GM15510 (cell line): ENCODE measurements around the gene ZNF669.

ENCODE experiments used
- POLR2A ChIP-seq: IDR thresholded peaks from 3 replicates; pipeline ENCODE4 v1.6.1; 2011; ENCODE audit warnings: borderline replicate concordance; ENCODE audit not compliant: insufficient read length; ENCODE audit errors: extremely low read depth

Gene ZNF669

GRCh38 chr1:247111700-247112478 is 7.7 kb upstream of the ZNF669 start:
- no peak for TF ChIP-seq POLR2A

DNA sequence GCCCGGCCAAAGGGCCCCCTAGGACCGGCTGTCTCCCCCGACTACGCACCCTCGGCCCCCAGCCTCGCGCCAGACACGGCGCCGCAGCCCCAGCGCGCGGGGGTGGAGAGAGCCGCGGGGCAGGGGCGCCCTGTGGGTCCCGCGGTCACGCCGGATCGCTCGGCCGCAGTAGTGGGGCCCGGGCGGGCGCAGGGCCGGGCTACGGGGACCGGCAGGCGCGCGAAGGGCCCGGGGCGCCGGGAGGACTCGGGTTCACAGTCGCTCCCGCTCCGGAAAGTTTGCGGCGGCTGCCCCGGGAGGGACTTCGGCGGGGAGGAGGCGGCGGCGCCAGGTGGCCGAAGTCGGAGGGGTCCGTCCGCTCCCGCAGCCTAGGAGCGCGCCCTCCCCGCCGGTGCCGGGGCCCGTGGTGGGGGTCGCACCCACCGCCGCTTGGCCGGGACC is 7.1 kb upstream of the ZNF669 start:
- TF ChIP-seq POLR2A = no peak

GRCh38 chr1:247110627-247111258 is 6.6 kb upstream of the ZNF669 start:
- no peak for TF ChIP-seq POLR2A

GRCh38 chr1:247107694-247108093 is 3.5 kb upstream of the ZNF669 start:
- no peak for TF ChIP-seq POLR2A

GRCh38 chr1:247105966-247106365 is 1.8 kb upstream of the ZNF669 start:
- TF ChIP-seq POLR2A = no peak

- TF ChIP-seq POLR2A = no peak
These were observed 809 bp upstream of the ZNF669 start for GRCh38 chr1:247104965-247105364.

DNA sequence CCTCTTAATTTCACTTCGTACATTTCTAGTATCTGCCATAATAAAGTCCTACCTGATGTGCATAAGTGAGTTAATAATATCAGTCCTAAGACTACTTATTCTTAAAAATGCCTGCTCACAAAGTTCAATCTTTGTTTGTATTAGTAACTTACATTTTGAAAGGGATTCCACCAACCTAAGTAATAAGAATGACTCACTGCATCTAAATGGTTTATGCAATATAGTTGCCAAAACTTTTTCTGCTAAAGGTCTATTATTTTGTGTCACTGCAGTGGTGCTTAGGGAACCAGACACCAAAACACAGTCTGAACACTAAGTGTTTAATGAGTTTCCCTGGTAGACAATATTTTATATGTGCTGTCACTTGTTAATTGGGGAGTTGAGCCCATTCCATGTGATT is 1.8 kb downstream of the ZNF669 start:
- no peak for TF ChIP-seq POLR2A

GRCh38 chr1:247100676-247101279 is 3.4 kb downstream of the ZNF669 start:
- no peak for TF ChIP-seq POLR2A

DNA sequence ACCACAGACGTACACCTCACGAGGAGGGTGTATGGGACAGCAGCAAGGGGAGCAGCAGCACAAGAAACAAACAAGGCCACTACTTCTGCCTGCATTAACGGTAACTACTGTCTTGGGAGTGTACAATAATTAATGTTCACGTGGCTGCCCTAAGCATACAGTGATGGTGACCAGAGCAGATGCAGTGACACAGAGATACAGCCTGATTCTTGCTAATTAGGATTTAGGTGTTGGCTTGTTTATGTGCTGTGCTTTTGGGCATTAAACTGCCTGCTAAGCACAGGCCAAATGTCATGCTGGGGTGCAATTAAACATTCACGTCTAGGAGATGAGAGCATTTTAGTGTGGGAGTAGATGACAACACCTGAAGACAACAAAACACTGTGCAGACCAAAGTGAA is 7.2 kb downstream of the ZNF669 start:
- TF ChIP-seq POLR2A = no peak

- no peak for TF ChIP-seq POLR2A
These were observed 7.6 kb downstream of the ZNF669 start for GRCh38 chr1:247096544-247096943.

- TF ChIP-seq POLR2A = no peak
These were observed 8.0 kb downstream of the ZNF669 start for GRCh38 chr1:247096112-247096511.

DNA sequence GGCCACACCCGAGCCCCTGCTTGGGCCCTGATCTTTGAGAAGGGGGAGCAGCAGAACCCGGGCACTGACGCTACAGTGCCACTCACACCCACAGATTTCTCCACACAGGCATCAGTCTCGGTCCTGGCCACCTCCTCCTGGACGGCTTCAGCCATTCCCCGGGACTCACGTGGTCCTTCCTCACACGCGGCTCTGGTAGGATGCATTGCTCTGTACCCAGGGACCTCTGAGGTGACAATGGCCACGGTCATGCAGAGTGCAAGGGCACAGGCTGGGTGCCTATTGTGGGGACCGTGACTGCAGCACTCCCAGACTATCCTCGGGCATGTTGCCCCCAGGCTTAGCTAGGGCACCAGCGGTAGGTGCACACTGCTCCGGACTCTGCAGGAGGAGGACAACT is 13.7 kb downstream of the ZNF669 start:
- no peak for TF ChIP-seq POLR2A

DNA sequence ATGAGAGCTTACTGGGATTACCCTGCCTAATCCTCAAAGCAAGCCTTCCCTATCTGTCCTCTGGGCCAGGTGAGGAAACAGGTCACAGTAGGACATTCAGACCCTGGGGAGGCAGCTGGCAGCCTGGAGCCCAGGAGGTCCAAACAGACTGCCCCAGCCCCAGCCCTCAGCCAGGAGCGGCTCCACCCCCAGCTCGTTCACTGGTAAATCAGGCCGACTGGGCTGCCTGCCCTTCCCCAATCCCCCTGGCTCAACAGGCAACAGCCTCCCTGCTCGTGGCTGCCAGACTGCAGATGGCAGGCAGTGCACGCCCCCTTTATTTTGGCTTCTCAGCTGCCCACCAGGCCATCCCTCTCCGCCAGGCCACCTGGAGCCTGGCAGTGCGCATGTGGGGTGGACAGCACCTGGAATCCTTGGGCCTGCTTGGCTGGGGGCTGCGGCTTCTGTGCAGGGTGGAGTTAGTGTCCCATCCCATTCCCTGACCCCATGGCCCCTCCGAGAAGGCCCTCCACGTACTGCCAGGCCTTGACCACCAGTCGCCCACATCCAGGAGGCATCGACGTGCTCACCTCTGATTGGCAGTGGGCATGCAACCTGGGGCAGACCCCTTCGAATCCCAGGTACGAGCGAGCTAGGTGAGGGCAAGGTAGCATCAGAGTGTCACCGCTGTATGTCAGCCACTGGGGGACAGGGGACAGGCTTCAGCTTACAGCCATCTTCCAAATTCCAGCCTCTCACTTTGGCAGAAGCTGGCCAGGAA is 14.4 kb downstream of the ZNF669 start:
- no peak for TF ChIP-seq POLR2A

DNA sequence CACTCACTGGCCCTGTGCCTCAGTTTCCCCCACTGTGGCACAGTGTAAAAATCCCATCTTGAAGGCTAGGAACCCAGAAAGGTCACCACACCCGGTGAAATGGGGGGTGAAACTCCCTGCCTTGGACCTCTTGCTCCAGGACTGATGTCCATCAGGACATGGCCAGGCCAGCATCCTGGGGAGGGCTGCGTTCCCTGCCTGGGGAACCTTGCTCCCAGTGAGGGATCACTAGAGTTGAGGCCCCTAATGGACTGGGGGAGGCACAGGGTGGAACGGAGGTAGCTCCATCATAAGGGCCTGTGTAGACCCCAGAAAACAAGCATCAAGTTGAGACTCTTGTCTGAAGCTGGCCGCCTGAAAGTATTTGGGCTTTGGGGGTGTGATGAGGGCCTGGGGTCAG is 15.2 kb downstream of the ZNF669 start:
- no peak for TF ChIP-seq POLR2A

- no peak for TF ChIP-seq POLR2A
These were observed 16.9 kb downstream of the ZNF669 start for GRCh38 chr1:247087256-247087655.
